HepG2 (cell line): ENCODE data around the gene DNAJC15.

Source experiments
- CHD2 ChIP-seq: IDR thresholded peaks from 2 replicates; pipeline ENCODE4 v1.6.1; 2011; ENCODE audit warnings: low read depth, low read length, improper control_type of control experiment
- HOXA5 ChIP-seq: sonication (generic); formaldehyde crosslinking; IDR thresholded peaks from 2 replicates; pipeline ENCODE4 v1.4.0; 2020; ENCODE audit warnings: missing genetic modification reagents
- MIER2 ChIP-seq: IDR thresholded peaks from 2 replicates; pipeline ENCODE4 v1.6.1; 2016; ENCODE audit warnings: missing biosample characterization, missing genetic modification reagents
- REPIN1 ChIP-seq: sonication (generic); formaldehyde crosslinking; IDR thresholded peaks from 2 replicates; pipeline ENCODE4 v1.8.0; 2022; ENCODE audit warnings: missing genetic modification reagents, low read depth, mild to moderate bottlenecking, borderline replicate concordance
- SAP130 ChIP-seq: IDR thresholded peaks from 2 replicates; pipeline ENCODE4 v1.6.1; 2016; ENCODE audit warnings: low read depth
- SNAPC4 ChIP-seq: sonication (generic); formaldehyde crosslinking; IDR thresholded peaks from 2 replicates; pipeline ENCODE4 v1.4.0; 2020; ENCODE audit warnings: mild to moderate bottlenecking, missing genetic modification reagents
- ZFP1 ChIP-seq: IDR thresholded peaks from 2 replicates; pipeline ENCODE4 v1.6.1; 2016
- ZNF251 ChIP-seq: sonication (generic); formaldehyde crosslinking; IDR thresholded peaks from 2 replicates; pipeline ENCODE4 v1.9.0; 2021; ENCODE audit warnings: mild to moderate bottlenecking, missing genetic modification reagents
- ZNF674 ChIP-seq: sonication (generic); formaldehyde crosslinking; IDR thresholded peaks from 2 replicates; pipeline ENCODE4 v1.5.0; 2020; ENCODE audit warnings: low read depth, mild to moderate bottlenecking, missing genetic modification reagents
- ZNF781 ChIP-seq: sonication (generic); formaldehyde crosslinking; IDR thresholded peaks from 2 replicates; pipeline ENCODE4 v1.5.1; 2020; ENCODE audit warnings: borderline replicate concordance, mild to moderate bottlenecking, missing genetic modification reagents; ENCODE audit errors: not compliant biosample characterization
- ZSCAN30 ChIP-seq: sonication (generic); formaldehyde crosslinking; IDR thresholded peaks from 2 replicates; pipeline ENCODE4 v1.5.0; 2020; ENCODE audit warnings: mild to moderate bottlenecking, missing genetic modification reagents
- TF ChIP-seq, protein P1 (sequence below): sonication (generic); formaldehyde crosslinking; IDR thresholded peaks from 2 replicates; pipeline ENCODE4 v1.4.0; 2020; ENCODE audit warnings: missing genetic modification reagents

DNA sequence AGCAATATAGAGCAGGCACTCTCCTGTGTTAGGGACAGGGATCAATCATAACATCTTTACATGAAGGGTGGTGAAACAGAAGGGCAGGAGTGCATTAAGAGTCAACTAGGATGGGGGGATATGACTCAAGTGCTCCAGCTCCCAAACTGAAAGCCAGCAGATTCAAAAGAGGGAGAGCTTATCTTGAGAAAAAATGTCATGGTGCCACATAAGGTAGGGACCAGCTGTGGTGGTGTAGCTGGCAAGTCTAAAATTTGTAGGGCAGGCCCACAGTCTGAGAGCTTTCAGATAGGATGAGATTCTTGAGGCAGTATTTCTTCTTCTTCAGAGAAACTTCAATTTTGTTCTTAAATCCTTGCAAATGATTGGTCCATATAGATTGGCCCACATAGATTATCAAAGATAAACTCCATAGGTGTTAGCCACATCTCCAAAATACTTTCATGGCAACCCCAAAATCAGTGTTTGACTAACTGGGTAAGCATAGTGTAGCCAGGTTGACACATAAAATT lies 19.1 kb downstream of the DNAJC15 start:
- no peak for TF ChIP-seq REPIN1 (CRISPR knock-in tag)
- TF ChIP-seq, protein P1, sequence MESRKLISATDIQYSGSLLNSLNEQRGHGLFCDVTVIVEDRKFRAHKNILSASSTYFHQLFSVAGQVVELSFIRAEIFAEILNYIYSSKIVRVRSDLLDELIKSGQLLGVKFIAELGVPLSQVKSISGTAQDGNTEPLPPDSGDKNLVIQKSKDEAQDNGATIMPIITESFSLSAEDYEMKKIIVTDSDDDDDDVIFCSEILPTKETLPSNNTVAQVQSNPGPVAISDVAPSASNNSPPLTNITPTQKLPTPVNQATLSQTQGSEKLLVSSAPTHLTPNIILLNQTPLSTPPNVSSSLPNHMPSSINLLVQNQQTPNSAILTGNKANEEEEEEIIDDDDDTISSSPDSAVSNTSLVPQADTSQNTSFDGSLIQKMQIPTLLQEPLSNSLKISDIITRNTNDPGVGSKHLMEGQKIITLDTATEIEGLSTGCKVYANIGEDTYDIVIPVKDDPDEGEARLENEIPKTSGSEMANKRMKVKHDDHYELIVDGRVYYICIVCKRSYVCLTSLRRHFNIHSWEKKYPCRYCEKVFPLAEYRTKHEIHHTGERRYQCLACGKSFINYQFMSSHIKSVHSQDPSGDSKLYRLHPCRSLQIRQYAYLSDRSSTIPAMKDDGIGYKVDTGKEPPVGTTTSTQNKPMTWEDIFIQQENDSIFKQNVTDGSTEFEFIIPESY (CRISPR knock-in tag): no peak
- TF ChIP-seq MIER2 (CRISPR knock-in tag): no peak
- TF ChIP-seq CHD2: no peak
- no peak for TF ChIP-seq ZNF781
- no peak for TF ChIP-seq SNAPC4 (CRISPR knock-in tag)
- no peak for TF ChIP-seq ZSCAN30
- TF ChIP-seq ZFP1 (CRISPR knock-in tag): no peak
- no peak for TF ChIP-seq SAP130 (CRISPR knock-in tag)
- no peak for TF ChIP-seq ZNF674
- no peak for TF ChIP-seq HOXA5 (CRISPR knock-in tag)
- no peak for TF ChIP-seq ZNF251 (CRISPR knock-in tag)
